ENCODE data around the gene RGS14.

RGS14 gene, protein sequence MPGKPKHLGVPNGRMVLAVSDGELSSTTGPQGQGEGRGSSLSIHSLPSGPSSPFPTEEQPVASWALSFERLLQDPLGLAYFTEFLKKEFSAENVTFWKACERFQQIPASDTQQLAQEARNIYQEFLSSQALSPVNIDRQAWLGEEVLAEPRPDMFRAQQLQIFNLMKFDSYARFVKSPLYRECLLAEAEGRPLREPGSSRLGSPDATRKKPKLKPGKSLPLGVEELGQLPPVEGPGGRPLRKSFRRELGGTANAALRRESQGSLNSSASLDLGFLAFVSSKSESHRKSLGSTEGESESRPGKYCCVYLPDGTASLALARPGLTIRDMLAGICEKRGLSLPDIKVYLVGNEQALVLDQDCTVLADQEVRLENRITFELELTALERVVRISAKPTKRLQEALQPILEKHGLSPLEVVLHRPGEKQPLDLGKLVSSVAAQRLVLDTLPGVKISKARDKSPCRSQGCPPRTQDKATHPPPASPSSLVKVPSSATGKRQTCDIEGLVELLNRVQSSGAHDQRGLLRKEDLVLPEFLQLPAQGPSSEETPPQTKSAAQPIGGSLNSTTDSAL

DNA sequence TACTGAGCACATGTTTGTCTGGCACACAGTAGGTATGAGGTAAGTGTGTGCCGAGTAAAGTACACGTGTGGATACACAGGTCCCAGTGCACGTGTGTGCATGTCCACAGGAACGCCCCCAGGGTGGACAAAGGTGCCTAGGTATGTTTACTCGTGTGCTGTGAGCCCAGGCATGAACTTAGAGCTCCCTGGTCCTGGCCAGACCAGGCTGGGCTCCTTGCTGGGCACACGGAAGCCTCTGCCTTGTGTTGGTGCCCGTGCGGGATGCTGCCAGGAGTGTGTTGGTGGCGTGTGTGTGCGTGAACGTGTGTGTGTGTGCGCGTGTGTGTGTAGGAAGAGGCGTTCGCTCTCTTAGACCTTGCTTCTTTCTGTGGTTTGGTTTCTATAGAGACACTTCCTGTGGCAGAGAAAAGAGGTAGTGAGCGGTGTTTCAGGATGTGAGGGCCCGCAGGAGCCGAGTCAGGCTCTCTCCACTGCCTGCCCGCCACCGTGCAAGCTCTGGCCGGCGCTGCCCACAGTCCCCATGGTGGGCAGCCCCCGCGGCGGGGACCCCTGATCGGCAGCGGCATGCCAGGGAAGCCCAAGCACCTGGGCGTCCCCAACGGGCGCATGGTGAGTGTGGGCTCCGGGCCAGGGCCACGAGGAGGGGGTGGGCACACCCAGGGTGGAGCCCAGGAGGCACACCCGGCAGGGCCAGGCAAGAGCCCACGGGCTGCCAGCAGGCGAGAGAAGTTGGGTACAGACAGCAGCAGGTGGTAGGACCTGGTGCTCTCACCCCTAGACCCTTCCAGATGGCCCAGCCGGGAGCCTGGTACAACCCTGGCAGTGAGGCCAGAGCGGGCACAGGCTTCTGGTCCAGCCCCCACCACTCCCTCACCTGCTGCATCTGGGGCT is at the start of gene RGS14:
Gene RGS14 (plus strand): TSS at position 466 of the 893 bp plus-strand sequence. CDS start 101 bp downstream, at position 567.
- no peak for DNase-seq

DNA sequence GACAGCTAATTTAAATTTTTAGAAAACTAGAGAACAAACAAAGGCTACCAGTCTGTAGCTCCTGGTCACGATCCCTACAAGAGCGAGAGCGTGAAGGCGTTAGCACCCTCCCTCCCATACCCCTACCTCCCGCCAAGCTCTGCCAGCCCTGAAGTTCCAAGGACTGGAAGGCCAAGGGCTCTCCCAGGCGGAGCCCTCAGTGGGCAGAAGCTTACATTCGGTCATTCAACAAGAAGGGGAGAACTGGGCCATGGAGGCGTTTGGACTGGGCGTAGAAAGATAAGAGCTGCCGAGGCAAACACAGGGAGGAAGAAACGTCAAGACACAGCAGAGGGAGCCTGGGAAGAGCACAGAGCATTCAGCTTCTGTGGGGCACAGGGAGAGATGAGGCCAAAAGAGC is 49.0 kb upstream of the RGS14 start:
- DNase-seq = no peak

DNA sequence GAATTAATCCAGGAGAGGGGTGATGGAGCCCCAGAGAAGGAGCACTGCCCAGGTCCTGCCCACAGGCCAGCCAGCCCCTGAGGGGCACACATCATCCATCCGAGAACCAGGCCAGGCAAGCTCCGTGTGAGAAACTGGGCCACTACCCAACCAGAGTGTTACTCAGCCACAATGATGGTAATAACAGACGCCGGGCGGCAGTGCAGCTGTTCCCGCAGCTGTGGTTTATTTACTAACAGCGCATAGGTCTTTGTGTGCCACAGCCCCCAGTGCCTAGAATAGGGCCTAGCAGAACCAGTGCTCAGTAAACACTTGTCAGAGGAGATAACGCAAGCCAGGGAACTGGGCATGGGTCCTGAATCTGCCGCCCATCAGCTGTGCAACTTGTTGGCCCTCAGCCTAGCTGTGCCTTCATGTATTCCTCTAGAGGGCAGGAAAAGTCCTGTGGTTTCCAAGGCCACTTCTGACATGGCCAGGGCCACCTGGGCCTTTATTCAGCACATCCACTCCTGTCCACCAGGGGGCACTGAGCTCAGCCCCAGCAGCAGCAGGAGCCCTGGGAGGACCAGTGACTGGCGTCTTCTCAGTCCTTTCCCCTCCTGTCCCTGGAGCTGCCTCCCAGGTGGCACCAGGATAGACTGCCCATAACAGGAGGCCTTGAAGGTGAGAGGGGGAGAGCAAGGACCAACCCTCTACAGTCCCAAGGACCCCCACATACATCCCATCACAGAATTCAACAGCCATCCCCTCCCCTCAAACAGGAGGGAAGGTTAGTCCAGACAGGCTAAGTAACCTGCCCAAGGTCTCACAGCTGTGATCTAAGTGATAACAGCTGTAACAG is 48.2 kb upstream of the RGS14 start:
- peak; percentile 61 for DNase-seq

DNA sequence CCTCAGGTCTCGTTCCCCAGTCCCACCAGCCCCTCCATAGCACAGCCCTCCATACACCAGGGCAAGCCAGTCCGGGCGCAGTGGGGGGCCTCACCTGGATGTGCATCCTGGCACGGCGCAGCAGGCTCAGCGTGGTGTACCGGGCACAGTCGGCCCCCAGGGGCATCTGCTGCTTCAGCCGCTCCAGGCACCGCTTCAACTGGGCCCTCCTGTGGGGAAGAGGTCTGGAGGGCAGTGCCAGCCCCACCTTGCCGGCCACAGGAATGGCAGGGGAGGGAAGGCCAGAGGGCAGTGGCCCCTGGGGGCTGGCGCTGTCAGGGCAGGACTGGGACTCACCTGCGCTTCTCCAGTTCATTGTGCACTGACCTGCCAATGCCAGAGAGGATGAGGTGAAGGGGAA is 47.4 kb upstream of the RGS14 start:
- DNase-seq = no peak

DNA sequence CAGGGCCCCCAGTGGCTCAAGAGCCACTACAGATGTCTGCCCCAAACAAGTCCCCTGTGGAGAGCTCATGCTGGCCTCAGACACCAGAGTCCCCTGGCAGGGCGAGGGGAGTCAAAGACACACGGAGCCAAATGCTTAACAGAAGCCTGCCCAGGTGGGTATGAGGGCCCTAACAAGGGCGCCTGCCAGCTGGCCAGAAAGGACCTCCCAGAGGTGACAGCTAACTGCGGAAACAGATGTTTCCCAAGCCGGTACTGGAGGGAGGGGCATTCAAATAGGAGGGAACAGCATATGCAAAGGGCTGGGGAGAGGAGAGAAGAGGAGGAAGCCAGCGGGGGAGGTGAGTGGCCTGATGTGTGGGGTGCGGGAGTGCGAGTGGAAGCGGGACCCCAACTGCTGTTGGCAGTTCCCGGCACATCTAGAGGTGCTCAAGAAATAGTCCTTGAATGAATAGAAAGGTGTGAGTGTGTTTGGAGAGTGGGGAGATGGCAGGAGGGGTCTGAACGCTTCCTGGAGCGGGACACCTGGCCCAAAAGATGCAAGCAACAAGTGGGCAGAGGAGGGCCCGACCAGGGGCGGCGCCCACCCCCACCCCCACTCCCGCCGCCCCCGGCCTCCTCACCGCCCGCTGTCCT is 46.9 kb upstream of the RGS14 start:
- DNase-seq = no peak

DNA sequence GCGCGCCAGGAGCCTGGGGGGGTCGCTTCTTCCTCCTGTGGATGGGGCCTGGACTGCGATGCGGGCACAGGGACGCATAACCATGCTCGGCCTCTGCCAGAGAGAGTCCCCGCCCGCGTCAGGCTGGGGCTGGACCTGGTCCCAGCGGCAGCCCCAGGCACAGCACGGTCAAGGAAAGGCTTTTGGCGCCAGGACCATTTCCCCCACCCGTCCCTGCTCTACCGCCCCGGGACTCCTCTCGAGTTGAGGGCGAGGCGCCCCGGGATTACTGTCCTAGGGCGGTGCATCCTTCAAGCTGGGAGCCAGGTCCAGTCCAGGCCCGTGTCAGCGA is 46.4 kb upstream of the RGS14 start:
- DNase-seq = no peak

DNA sequence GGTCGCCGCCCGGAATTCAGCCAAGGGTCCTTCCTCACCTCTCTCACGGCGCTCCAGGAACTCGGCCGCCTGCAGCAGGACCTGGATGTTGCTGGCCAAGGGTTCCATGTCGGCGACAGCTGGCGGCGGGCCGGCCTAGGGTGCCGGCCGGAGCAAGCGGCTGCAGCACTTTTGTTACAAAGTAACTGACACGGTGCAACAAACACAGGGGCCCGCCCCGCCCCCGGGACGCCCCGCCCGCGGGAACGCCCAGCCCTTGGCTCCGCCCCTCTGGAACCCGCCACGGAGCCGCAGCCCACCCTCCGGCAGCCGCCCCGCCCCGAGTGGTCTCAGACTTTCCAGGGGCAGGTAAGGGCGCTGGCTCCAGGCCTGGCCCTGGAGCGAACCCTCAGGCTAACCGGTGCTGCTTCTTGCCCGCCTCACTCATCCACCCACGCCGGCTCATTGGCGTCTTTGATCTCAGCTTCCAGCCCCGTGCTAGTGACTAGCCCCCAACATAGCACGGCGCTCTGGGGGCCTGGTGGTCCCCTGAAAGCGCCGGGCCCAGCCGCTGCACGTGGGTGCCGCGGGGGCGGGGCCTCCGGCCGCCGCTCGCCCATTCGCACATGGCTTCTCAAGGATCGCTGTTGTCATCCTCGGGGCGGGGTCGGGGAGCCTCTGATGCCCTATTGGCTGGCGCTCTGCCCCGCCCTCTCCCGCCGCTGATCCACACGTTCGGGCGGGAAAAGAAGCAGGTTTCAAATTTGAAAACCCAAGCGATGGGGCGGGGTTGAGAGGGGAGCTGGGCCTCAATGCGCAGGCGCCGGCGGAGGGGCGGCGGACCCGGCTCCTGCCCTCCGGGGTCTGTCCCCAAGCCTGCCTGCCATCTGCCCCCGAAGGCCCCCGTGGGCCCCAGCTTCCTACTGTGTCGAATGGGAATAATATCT is 45.7 kb upstream of the RGS14 start, which contains the start of gene MXD3:
Gene MXD3 (minus strand): TSS at position 176 of the 926 bp plus-strand sequence. CDS start 68 bp downstream, at position 108.
- peak; percentile 97 for DNase-seq

DNA sequence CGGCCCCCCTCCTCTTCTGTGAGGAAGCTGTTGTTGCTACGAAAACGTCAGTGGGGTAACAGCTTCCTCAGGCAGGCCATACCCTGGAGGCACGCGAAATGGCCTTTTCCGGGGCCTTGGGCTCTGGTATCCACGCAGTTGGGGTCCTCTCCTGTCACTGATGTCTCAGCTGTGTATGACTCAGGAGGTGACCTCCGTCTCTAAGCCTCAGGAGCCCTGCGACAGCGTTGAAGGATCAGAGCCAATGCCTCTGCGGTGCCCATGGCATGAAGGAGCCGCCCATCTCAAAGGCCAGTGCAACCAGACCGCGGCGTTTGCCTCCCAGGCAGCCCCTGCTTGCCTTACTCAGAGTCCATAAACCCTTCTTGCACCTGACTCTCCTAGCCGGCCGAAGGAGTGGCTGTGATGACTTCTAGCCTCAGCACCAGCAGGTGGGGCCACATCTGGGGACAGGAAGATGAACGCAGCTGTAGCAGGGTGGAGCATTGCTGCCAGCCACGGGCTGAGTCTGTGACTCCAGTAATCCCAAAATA is 45.0 kb upstream of the RGS14 start:
- DNase-seq = no peak

DNA sequence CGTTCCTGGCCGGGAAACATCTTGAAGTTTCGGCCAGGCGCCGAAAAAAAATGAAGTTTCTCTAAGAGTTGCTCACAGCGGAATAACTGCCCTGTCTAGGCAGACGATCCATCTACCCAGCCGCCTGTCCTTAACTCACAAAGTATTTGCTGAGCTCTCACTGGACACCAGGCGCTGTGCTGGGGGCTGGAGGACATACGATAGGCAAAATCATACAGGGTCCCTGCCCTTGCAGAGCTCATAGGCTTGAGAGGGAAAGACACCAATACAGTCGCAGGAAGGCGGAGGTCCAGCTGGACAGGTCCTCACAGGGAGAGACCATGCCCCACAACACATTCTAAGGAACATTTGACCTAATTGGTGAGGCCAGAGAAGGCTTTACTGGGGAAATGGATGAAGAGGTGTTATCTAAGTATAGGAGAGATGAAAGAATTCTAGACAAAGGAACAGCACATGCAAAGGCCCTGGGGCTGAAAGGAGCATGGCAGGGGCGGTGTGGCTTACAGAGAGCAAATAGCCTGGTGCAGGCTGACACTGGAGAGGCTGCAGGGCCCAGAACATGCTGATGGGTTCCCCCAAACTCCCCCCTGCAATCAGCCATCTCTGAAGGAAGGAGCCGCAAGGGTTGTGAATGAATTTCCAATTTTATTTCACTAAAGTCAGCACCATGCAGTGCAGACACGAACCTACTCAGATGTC is 44.0 kb upstream of the RGS14 start:
- no peak for DNase-seq

DNA sequence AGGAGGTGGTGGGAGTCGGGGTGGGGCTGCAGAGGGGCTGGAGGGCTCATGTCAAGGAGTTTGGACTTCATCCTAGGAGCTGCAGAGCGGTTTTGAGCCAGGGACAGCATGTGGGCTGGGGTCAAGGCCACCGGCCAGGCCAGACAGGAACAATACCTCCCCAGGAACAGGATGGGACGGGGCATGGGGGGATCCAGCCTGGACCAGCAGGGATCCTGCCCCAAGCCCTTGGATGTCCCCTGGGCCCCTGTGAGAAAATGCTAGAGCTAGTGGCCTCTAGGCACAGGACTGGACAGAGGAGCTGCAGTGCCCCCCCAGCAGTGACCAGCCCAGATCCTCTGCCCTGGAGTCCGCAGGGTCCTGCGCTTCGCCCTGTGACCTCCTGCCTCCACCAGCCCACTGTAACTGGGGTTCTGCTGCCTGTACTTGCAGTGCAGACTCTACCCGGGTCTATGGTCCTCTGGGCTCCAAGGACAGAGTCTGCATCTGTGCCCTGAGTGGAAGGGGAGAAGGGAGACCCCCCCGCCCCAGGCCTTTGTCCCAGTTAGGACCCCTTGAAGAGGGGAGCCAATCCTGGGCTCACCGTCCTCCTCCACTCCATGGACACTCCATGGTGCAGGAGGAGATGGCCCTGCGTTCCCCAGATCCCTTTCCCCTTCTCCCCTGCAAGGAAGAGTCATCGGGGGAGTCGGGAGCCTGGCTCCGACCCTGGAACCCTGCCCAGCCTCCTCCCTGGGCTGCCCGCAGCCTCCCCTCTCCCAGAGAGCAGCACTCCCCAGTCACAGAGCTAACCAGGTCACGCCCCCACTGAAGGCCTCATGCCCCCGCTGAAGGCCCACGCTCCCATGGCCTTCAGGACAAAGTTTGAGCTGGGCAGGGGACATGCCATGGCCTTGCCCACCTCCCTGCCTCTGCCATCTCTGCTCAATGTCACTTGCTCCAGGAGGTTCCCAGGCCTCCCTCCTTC is 43.1 kb upstream of the RGS14 start:
- no peak for DNase-seq

DNA sequence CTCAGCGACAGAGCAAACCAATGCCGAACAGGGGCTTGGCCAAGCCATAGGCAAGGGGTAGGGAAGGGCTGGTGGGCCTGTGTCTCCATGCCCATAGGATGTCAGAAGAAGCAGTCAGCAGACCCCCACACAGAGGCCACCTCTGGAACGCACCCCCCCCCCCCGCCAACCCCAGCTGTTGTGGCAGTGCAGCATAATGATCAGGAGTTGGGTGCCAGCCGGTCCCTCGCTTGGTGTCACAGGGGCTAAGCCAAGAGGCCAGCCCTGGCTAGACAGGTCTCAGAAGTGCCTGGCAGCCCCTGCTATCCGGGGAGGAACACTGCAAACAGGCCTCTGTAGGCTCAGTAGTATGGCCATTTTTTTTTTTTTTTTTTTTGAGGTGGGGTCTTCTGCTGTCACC is 42.3 kb upstream of the RGS14 start:
- DNase-seq = no peak

DNA sequence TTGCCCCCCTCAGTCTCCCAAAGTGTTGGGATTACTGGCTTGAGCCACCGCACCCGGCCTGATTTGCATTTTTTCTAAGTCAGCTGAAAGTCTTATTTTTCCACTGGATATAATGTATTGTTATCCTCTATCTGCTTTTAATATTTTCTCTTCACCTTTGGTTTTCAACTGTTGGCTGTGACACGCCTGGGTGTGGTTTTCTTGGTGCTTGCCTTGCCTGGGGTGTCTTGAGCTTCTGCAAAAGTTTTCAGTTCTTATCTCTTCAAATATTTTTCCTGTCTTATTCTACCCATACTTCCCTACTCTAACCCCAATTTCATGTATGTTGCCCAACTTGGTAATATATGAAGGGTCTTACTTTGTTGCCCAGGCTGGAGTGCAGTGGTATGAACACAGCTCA is 41.7 kb upstream of the RGS14 start:
- no peak for DNase-seq

DNA sequence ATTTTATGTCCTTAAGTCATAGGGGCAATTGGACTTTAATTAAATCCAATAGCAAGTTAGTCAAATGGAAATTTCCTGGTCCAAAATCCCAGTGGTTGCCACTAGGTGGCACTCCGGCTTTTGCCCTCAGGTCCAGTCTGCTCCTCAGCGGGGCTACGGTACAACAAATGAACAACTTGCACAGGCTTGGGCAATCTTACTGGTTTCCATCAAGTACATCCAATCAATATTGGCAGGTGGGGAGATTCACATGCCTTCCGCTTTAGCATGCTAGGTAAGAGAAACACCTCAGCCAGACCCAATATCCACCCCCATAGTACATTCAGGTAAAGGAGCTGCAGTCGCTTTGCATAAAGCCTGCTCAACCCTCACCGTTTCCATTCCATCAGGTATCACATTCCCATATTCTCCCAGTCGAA is 39.8 kb upstream of the RGS14 start:
- peak; percentile 70 for DNase-seq

DNA sequence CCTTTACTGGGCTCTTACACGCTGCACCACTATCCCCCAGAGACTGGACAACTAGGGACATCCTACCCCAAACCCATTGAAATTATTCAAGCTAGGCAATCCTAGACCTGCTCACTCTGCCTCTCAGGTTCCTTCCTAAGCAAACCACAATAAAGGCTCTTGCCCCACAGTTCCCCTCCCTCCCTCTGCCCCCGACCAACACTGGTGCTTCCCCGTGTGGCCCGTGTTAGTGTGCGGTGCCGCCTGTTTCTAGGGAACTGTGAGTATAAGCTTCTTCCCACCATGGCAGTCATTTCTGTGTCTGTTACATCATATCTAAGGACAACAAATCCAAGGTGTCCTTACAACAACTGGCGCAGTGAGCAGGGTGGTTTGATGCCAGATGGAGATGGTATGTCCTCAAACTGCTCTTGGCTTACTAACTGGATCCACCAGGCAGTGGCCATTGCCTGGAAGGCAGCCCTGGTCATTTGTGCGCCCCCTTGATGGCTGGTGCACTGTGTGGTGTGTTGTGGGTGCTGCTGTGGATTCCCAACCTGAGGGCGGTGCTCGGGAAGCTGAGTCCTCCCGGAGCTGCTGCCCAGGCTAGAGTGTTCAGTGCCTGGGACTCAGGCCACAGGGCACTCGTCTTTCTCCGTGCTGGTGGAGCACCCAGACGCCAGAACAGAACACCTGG is 37.7 kb upstream of the RGS14 start:
- no peak for DNase-seq

DNA sequence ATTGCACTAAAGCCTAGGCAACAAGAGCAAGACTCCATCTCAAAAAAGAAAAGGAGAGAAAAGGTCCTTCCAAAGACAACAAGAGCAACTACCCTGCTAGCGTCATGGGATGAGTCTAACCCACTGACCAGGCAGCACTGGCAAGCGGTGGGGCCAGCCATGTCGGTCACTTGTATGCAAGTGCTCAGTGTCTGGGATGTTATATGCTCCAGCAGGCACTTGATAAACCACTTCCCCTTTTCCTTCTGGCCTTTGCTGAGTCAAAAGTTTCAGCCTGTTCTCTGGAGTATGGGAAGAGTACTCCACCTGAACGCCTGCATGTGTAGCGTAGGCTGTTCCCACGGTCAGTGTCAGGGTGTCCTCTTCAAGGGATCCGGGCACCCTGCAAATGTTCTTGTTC is 36.8 kb upstream of the RGS14 start:
- DNase-seq = no peak

DNA sequence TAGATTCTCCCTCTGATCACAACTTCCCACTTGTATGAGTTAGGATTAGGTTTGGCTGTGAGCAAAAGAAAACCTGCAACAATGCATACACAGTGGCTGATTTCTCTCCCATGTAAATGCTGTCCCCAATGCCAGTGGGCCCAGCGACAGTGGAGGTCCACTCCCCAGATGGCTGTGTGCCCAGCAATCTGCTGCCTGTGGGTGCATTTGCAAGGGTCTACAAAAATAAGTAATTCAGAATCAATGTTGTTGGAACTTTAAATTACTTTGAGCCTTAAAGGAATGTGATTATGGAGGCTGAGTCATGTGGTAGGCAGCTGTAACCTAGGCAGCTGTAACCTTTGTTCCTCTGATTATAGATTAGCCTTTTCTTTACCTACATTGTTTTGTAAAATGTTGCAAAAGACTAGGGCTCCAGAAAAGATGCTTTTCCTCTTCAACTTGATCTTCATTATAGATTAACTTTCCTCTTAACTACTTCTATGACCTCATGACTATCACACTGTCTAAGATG is 31.8 kb upstream of the RGS14 start:
- no peak for DNase-seq

DNA sequence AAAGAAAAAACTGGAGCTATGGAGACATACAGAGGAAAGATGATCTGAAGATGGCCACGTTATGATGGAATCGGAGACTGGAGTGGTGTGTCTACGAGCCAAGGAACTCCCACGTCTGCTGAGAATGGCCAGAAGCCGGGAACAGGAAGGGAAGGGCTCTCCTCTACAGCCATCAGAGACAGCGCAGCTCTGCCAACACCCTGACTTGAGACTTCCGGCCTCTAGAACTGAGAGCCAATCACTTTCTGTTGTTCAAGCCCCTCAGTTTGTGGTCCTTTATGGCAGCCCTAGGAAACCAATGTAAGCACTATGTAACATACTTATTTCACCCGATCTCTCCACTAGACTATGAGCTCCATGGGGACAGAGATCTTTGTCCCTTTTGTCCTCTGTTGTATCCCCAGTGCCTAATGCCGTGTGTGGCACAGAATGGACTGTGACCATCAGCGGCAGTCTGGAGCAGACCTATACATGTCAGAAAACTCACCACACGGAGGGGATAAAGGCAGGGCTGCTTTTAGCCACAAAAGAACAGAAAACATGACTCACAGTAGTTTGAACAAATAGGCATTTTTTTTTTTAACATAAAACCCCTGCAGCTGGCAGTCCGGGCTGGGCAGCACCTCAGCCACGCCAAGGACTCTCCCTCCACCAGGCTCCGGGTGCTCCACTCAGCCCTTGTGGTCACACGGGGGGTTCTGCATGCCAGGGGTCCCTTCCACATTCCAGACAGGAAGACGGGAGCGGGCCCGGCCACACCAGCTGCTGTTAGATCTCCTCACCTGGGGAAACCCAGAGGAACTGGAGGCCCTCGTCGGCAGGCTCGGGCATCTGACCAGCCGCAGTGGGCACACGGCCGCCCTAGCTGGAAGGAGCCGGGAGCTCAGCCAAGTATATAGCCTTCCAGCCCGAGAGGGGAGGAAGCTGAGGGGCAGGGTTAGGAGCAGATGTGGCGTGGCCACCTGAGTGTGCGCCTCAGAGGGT is 29.9 kb upstream of the RGS14 start:
- no peak for DNase-seq

All from HCEC 1CT (cell line).